HG02943 (cell line): ENCODE measurements around the gene WFDC12.

Experiments
- ATAC-seq: cut with Tn5 transposase; IDR thresholded peaks from one replicate; pipeline ENCODE4 v1.9.1; 2021; ENCODE audit warnings: mild to moderate bottlenecking, low read depth, moderate library complexity; ENCODE audit not compliant: unreplicated experiment

The WFDC12 gene

DNA sequence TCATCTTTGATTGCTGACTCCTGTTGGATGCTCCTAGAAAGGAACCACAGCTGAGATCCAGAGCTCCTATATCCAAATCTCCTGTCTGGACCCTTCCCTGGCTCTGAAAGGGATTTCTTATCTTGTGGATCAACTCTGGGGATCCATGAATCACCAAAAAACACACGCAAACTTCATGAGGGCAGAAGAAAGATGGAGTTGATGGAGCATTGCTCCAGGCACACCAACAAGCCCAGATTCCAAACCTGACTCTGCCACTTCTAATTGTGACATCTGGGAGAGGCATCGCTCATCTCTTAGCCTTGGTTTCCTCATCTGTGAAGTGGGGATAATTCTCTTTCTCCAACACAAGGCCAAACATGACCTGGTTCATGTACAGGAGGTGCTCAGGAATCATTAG is 30.1 kb downstream of the WFDC12 start:
- no peak for ATAC-seq

DNA sequence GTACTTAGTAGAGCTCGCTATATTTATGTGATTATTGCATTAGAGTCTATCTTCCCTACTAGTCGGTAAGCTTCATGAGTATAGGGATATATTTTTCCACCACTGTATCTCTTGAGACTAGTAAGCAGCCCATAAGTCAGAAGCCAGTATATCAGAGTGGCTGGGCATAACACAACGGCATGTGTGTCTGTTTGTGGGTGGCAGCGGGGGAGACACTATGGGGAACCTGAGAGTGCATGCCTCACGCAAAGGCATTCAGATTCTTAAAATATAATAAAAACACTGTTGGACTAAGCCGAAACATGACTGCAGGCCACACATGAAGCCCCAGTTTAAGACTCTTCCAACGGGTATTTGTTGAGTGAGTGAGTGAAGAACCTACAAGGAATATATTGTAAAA is 31.4 kb downstream of the WFDC12 start:
- no peak for ATAC-seq

DNA sequence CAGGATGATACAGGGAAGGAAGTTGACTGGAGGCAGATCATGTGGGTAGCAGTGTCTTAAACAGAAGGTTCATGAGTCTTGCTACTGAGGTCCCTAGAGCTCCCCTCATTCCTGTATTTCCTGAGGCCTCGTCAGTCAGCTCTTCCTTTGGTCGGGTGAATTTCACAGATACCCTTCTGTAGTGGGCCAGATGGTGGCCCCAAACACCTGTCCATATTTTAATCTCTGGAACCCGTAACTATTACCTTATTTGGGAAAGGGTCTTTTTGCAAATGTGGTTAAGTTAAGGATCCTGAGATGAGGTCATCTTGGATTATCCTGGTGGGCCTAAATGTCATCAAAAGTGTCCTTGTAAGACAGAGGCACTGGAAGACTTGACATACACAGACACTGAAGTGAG is 32.9 kb downstream of the WFDC12 start:
- no peak for ATAC-seq

DNA sequence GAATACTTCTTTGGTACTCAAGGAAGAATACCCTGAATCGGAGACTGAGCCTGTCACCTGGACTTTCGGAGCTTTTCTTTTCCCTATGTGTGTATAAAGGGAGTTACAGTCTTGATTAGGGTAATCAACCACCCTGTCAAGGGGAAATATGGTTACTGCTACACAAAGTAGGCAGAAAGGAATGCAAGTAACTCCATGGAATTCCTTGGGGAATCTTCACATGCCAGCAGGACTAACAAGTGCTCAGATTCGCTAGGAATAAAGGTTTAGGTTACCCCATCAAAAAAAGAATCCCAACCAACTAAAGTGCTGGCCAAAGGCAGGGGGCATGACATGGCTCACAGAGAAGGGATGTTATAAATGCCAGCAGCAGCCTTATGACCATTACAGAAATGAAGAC is 33.8 kb downstream of the WFDC12 start:
- ATAC-seq = no peak

DNA sequence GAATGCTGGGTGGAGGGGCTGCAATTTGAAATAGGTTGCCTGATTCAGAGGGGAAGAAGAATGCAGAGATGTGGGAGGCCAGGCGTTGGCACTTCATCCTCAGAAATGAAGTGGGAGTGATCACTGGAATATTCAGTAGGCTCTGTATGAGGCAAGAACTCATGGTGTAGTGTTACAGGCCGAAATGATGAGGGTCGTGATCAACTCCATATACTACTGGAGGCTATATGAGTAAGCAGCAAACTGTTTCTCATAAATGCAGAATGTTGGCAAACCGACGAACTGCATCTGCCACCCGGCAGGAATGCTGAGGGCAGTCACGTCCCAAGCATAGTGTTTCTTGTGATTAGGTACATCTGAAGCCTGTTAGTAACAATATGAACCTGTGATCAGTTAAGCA is 36.0 kb downstream of the WFDC12 start:
- ATAC-seq = no peak

DNA sequence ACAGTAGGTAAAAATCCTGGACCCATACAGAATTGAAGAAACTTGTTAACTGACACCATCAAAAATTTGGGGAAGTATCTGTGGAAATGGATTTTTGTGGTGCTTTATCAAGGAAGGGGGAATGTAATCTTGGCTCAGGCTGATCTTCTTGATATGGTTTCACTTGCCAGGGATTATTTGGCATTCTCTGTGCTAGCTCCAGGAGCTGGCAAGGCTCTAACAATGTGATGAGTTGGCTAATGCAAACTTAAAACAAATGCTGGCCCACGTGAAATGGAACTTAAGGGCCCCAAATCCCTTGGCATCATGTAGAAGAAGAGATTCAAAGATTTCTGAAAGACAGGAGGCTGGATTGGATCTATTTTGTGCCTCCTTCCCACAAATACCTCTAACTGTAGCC is 36.5 kb downstream of the WFDC12 start:
- ATAC-seq = no peak

DNA sequence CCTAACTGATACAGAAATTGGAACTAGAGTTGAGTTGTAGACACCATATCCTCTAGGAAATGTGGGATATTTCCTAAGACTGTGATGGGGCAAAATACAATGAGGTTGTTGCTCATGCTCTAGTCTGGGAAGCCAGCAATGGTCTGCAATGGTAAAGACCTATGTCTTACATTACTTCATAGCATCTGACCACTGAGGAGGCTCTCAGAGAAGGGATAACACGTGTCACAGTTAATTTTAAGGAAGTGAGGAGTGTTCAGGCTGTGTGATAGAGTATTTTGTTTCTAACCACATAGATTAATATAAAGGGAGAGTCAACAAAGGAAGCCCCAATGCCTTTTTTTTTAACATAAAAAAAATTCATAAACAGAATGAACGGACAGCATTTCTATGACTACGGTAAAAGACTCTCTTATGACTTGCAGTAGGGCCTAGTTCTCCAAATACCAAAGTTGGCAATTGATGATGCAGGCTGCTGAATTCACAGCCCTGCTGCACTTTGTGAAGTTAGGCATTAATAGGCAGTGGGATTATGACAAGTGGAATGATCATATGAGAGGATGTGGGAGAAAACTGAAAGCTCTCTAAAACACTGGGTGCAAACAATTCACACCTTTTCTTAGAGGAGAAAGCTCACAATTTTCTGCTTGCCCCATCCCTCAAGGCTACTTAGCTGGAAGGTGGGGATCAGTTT is 37.0 kb downstream of the WFDC12 start:
- ATAC-seq = no peak

DNA sequence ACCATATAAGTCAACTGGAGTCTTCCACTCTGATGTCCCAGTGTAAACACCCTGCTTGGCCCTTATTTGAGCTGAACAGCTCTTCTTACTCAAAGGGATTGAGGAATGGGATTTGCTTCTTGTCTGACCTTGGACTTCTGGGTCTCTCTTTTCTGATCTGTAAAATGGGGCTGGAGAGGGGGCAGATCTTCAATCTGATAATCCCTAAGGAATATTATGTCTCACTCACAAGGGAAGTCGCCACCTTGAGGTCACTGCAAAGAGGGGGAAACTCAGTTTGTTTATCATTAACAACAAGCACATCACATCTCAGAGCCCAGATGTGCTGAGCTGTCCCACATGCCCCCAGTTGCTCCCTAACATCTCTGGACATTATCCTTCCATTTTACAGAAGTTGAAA is 38.4 kb downstream of the WFDC12 start:
- ATAC-seq = no peak

DNA sequence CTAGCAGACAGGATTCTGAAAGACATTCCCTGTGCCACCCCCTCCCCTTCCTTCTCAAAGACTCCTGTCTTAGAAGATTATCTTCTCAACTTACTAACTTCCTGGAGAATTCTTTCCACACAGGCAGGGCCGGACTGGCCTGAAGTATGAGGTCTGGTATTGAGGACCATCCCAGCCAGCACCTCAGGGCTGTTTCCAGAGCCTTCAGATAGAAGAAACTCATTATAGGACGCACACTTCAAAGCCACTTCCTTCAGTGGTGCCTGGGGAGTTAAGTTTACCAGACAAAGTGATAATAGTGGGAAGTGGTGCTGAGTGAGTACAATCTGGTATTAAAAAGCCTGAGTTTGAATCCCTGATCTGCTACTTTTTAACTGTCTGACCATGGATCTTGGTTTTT is 39.0 kb downstream of the WFDC12 start:
- ATAC-seq = no peak

DNA sequence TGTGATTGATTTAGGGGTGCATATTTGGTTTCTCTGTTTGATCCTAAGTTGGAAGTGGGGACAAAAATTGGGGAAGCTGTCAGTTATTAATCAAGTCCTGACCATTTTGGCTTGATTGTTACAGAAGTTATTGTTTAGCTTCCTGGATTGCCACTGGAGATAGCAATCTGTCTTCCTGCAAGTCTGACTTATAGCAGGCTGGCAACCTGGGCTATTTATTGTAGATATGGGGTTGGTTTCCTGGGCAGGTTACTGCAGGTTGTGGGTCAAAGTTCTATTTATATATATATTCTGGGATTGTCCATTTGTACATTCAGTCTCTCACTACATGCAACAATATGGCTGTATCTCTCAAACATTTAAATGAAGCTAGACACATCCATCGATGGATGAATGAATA is 41.1 kb downstream of the WFDC12 start:
- no peak for ATAC-seq

DNA sequence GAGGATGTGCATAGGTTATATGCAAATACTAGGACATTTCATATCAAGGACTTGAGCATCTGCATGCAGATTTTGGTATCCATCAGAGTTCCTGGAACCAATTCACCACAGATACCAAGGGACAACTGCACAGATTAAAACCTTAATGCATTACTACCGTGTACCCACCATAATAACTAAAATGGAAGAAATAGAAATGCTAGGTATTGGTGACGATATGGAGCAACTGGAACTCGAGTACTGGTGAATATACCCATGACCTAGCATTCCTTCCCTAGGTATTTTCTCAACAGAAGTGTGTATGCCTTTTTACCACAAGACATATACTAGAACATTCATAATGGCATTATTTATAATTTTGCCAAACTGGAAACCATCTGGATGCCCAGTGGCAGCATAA is 41.8 kb downstream of the WFDC12 start:
- ATAC-seq = no peak

DNA sequence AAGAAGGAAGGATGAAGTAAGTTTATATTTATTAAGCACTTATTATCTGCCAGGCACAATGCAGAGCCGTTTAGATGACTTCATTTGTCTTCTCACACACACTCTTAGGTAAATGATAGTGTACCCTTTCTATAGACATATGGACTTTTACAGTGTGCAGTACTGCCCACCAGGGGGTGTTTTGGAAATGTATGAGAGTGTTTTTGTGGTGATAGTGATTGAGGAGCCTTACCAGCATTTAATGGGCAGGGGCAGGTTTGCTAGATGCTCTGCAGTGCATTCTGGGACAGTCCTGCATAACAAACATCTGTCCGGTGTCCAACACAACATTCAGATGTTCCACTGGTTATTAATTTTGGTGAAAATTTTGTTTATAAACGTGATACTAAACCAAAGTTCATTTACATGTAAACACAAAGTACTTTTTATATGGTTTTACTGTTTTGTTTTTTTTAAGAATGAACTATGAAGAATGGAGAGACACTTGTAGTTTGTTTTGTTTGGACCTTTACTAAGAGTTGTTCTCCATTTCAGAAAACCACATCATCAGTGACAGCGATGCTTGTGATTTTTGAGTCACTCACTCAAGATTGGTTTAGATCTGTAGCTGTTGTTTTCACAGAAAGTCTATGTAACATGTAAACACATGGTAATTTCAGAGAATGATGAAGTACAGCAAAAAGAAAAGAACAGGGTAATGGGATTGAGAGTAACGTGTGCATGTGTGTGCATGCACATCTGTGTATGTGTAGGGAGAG is 43.2 kb downstream of the WFDC12 start:
- ATAC-seq = no peak

DNA sequence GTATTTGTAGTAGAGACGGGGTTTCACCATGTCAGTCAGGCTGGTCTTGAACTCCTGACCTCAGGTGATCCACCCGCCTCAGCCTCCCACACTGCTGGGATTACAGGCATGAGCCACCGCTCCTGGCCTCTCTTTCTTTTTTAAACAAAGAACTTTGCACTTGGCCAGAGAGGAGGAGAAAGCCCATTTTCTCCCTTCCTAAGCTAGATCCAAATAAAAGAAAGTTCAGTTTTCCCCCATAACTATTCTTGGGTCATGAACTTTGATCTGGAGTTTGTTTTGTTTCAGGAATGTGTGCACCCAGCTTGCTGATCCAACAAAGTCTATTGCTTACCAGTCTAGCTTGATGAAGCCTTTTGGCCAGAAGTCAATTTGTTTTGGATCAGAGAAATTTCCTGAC is 46.7 kb downstream of the WFDC12 start:
- no peak for ATAC-seq
